Measurements from ENCODE around the gene GRIK4.

GRIK4 gene

DNA sequence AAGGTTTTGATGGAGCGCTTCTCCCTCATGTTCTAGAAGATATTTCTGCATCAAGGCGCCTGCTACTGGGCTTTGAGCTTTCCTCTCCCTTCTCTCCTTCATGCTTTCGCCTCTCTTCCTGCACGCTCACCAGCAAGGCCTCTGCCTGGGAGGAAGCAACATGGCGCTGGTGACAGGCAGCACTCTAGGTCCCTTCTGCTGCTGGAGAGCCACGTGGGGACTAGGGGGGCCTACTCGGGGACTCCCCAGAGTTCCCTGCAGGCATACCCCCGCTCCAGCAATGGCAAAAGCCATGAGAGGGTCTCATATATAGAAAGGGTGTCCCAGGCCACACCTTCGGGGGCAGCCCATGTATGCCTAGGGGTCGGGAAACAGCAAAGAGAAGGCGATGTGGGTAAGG lies 49.7 kb downstream of the GRIK4 start:
- H3K9me3 ChIP-seq (ENCODE audit: control insufficient read depth, low read length): no peaks in the 10 kb centered on the region
- H3K27ac ChIP-seq (ENCODE audit: insufficient read depth, low read depth, low read length, poor library complexity, severe bottlenecking): no peak overlapping the region
- peaks cover 10% of the 10 kb centered on the region for H3K4me1 ChIP-seq (ENCODE audit: control insufficient read depth, insufficient read depth, low read length)
- H3K4me3 ChIP-seq (ENCODE audit: insufficient read depth, low read depth, low read length): no peak overlapping the region
- H3K27me3 ChIP-seq (ENCODE audit: control insufficient read depth, insufficient read depth, low read length, poor library complexity, severe bottlenecking): peaks cover 45% of the 10 kb centered on the region
- 90 to 92% methylated on average over 11 of the region's 11 CpGs for WGBS, 2 experiments
- H3K36me3 ChIP-seq (ENCODE audit: control insufficient read depth, insufficient read depth, low read length): no peaks in the 10 kb centered on the region

DNA sequence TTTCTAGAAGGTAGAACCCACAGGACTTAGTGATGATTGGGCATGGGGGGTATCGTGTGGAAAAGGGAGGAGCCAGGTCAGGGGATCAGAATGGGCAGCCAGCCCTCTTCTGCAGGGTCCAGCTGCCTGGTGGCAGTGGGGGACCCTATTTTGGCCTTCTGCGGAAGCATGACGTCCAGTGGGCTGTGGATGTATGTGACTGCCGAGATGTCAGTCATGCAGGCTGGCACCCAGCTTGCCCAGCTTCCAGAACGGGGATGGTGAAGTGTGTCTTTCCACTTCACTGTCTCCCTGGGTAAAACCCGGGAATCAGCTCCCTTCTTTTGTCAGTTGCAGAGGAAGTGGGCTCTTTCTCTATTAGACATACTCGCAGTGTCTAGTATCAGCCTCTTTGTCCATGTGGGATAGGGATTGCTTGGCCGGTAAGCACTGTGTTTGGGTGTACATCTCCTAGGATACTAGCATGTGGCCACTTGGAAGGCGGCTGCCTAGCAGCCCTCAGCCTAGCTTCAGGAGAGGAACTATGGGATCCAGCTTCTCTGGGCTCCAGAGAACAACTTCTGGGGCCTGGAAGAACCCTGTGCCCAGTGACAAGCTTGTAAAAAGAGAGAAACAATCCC lies 51.4 kb downstream of the GRIK4 start:
- Histone ChIP-seq H3K27ac (ENCODE audit: insufficient read depth, low read depth, low read length, poor library complexity, severe bottlenecking) (no peak overlapping the region), H3K4me1 (ENCODE audit: control insufficient read depth, insufficient read depth, low read length) (peaks cover 10% of the 10 kb centered on the region), H3K27me3 (ENCODE audit: control insufficient read depth, insufficient read depth, low read length, poor library complexity, severe bottlenecking) (peaks cover 50% of the 10 kb centered on the region), H3K36me3 (ENCODE audit: control insufficient read depth, insufficient read depth, low read length) (no peaks in the 10 kb centered on the region), H3K9me3 (ENCODE audit: control insufficient read depth, low read length) (no peaks in the 10 kb centered on the region), H3K4me3 (ENCODE audit: insufficient read depth, low read depth, low read length) (no peak overlapping the region)
- 89 to 91% methylated on average over 9 of the region's 9 CpGs for WGBS, 2 experiments

DNA sequence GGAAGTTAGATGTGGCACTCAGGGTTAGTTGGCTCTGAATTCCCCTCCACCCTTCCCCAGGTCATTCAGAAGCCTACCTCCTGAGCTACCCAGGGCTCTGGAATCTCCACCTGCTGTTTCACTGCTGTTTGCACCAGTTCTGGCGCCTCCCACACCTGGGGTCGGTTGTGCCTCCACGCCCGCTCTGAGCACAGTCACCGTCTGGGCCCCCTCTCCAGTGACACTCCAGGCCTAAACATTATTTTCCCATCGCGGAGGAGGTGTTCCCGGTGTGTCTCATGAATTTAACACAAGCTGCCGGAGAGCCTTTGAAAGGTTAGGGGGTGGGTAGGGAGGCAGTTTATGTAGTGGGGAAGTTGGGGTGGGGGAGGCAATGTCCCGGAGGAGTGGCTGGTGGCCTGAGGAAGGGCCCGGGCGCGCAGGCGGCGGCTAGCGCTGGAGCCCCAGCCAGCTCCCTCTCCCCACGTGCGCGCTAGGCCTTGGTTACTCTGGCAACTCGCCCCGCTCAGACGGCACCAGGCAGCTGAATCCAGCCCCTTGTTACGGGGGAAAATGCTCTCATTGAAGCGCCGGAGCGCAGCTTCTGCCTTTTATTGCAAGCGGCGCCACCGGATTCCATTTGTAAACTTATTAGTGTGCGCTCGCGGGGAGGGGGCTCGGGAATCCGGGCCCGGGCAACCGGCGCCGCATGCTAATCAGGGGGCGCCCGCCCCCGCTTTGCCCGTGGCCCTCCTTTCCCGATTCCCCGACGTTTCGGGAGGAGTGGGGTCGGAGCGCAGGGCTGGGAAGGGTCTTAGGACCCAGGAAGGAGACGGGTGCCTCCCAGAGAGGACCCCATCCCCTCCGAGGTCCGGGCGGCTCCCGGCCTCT lies 52.4 kb downstream of the GRIK4 start:
- Histone ChIP-seq H3K9me3 (ENCODE audit: control insufficient read depth, low read length) (no peaks in the 10 kb centered on the region), H3K4me3 (ENCODE audit: insufficient read depth, low read depth, low read length) (peak overlapping the region; percentile 25), H3K36me3 (ENCODE audit: control insufficient read depth, insufficient read depth, low read length) (no peaks in the 10 kb centered on the region), H3K27ac (ENCODE audit: insufficient read depth, low read depth, low read length, poor library complexity, severe bottlenecking) (no peak overlapping the region), H3K4me1 (ENCODE audit: control insufficient read depth, insufficient read depth, low read length) (peaks cover 10% of the 10 kb centered on the region), H3K27me3 (ENCODE audit: control insufficient read depth, insufficient read depth, low read length, poor library complexity, severe bottlenecking) (peaks cover 50% of the 10 kb centered on the region)
- whole genome bisulfite sequencing, 2 experiments: 3 to 4% methylated on average over 53 of the region's 53 CpGs

DNA sequence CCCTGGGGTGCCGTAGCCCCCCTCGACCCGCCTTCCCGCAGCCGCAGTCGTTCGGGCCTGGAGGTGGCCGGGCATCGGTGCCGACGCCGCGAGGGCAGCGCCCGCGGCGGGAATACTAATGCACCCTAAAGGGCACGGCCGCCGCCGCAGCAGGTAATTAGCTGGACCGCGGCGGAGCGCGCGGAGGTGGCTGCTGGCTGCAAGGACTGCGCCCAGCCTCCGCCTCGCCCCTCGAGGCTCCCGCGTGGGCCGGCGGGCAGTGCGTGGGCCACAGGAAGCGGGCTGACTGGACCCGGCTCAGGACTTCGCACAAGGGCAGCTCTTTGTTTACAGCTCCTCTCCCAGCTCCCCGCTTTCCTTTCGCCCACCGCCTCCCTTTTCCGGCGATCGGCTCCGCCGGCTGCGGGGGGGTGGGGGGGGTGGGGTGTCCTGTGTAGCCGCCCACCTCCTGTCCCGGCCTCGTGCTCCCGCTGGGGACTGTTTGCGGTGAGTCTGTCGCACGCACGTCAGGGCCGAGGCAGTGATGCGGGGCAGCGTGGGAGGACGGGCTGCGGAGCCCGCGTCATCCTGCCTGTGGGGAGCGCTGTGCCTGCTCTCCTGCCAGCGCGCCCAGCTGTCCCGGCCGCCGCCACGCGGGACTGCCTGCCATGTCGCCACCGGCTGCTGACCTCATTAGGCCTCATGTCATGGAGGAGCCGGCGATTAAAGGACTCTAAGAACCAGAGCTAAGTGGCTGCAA lies 53.2 kb downstream of the GRIK4 start:
- Histone ChIP-seq H3K27me3 (ENCODE audit: control insufficient read depth, insufficient read depth, low read length, poor library complexity, severe bottlenecking) (peaks cover 50% of the 10 kb centered on the region), H3K4me1 (ENCODE audit: control insufficient read depth, insufficient read depth, low read length) (peaks cover 10% of the 10 kb centered on the region), H3K27ac (ENCODE audit: insufficient read depth, low read depth, low read length, poor library complexity, severe bottlenecking) (no peak overlapping the region), H3K36me3 (ENCODE audit: control insufficient read depth, insufficient read depth, low read length) (no peaks in the 10 kb centered on the region), H3K9me3 (ENCODE audit: control insufficient read depth, low read length) (no peaks in the 10 kb centered on the region), H3K4me3 (ENCODE audit: insufficient read depth, low read depth, low read length) (peak overlapping the region; percentile 25)
- 1% methylated on average over 67 to 75 of the region's 75 CpGs for WGBS, 2 experiments

DNA sequence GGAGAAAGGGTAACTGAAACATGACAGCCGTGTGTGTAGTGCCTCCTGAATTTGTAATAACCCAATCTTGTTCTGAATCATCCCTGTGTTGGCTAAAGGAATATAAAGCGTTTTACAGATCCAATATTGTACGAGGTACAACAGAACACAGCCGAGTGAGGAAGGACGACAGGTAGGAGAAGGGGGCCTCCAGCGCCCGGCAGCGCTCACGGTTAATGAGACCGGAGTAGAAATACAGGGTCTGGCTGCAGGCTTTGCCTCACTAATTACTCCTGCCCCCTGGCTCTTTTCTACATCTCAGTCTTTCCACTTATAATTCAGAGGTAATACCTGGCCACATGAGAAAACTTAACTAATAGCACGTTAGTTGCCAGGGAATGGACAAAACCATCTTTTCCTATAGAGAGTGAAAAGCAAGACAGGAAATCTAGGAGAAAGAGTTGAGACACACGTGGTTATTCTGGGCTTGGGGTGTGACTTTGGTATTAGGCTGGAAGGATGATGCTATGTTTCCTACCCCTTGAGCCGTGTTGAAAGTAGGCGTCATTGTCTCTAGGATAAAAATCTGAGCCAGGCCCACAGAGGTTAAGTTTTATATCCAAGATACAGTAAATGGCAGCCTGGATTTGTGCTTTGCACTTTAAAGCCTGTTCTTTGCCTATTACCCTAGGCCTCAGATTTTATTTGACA lies 54.1 kb downstream of the GRIK4 start:
- WGBS, 2 experiments: 65 to 68% methylated on average over 14 of the region's 14 CpGs
- no peaks in the 10 kb centered on the region for H3K36me3 ChIP-seq (ENCODE audit: control insufficient read depth, insufficient read depth, low read length)
- H3K4me3 ChIP-seq (ENCODE audit: insufficient read depth, low read depth, low read length): peak overlapping the region; percentile 25
- peaks cover 50% of the 10 kb centered on the region for H3K27me3 ChIP-seq (ENCODE audit: control insufficient read depth, insufficient read depth, low read length, poor library complexity, severe bottlenecking)
- H3K9me3 ChIP-seq (ENCODE audit: control insufficient read depth, low read length): no peaks in the 10 kb centered on the region
- peaks cover 10% of the 10 kb centered on the region for H3K4me1 ChIP-seq (ENCODE audit: control insufficient read depth, insufficient read depth, low read length)
- H3K27ac ChIP-seq (ENCODE audit: insufficient read depth, low read depth, low read length, poor library complexity, severe bottlenecking): no peak overlapping the region

DNA sequence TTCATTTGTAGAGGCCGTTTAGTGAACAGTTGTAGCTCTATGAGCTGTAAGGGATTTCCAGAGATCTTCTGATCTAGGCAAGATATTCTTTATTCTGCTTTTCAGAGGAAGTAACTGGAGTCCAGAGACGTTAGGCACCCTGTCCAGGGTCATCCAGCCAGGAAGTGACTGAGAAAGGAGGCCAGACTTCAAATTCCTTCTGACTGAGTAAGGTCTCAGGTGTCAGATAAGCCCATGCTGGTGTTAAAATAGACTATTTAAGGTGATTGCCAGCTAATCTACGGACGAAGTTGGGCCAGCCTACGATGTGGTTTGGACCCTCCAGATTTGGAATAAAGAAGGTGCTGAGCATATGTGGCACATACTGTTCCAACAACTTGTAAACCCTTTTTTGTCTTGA lies 54.6 kb downstream of the GRIK4 start:
- Histone ChIP-seq H3K4me3 (ENCODE audit: insufficient read depth, low read depth, low read length) (no peak overlapping the region), H3K27me3 (ENCODE audit: control insufficient read depth, insufficient read depth, low read length, poor library complexity, severe bottlenecking) (peaks cover 50% of the 10 kb centered on the region), H3K9me3 (ENCODE audit: control insufficient read depth, low read length) (no peaks in the 10 kb centered on the region), H3K4me1 (ENCODE audit: control insufficient read depth, insufficient read depth, low read length) (peaks cover 10% of the 10 kb centered on the region), H3K36me3 (ENCODE audit: control insufficient read depth, insufficient read depth, low read length) (no peaks in the 10 kb centered on the region), H3K27ac (ENCODE audit: insufficient read depth, low read depth, low read length, poor library complexity, severe bottlenecking) (no peak overlapping the region)
- WGBS, 2 experiments: 78 to 84% methylated on average over 5 of the region's 5 CpGs

DNA sequence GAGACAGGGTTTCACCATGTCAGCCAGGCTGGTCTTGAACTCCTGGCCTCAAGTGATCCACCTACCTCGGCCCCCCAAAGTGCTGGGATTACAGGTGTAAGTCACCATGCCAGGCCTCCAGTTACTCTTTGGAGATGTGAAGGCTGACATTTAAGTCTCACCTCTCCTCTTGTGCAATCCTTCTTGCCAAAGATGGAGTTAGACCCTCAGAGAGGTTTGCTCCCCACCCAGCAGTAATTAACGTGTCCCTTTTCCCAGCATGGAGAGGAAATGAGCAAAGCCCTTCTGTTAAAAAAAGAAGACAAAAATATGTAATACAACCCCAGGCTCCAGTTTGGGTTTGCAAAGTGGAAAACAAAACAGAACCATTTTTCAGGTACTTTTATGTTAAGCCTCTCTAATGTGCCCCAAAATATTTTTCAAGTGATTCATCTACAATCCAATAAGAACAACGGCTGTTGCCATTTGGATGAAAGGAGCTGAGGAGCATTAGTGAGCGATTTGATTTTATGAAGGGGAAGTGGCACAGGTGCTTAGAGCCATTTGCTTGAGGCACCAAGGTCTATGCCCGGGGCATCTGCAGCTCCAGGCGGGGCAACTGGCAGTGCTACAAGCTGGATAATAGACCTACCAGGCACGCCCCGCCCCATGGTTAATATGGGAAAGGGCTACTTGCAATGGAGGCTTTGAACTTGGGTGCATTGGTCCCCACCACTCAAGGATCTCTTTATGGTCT lies 57.2 kb downstream of the GRIK4 start:
- H3K4me3 ChIP-seq (ENCODE audit: insufficient read depth, low read depth, low read length): no peak overlapping the region
- WGBS, 2 experiments: 87 to 89% methylated on average over 8 of the region's 8 CpGs
- H3K27ac ChIP-seq (ENCODE audit: insufficient read depth, low read depth, low read length, poor library complexity, severe bottlenecking): no peak overlapping the region
- peaks cover 10% of the 10 kb centered on the region for H3K4me1 ChIP-seq (ENCODE audit: control insufficient read depth, insufficient read depth, low read length)
- H3K9me3 ChIP-seq (ENCODE audit: control insufficient read depth, low read length): no peaks in the 10 kb centered on the region
- peaks cover 30% of the 10 kb centered on the region for H3K27me3 ChIP-seq (ENCODE audit: control insufficient read depth, insufficient read depth, low read length, poor library complexity, severe bottlenecking)
- H3K36me3 ChIP-seq (ENCODE audit: control insufficient read depth, insufficient read depth, low read length): no peaks in the 10 kb centered on the region

DNA sequence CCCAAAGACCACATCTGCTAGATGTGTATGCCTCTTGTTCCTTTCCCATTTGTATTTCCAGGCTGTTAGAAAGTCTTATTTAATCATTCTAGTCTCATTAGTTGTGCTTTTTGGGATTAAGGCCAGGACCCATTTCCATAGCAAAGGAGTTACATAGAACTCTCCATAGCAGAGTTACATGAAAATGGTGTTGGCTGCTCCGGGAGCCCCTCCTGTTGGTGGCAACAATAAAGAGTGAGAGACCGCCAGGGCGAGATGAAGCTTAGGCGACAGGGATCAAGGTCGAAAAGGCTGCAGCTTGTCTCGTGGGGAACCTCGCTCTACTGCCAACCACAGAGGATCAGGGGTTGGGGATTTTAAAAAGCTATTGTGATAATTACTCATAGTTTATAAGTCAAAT lies 58.3 kb downstream of the GRIK4 start:
- Histone ChIP-seq H3K4me1 (ENCODE audit: control insufficient read depth, insufficient read depth, low read length) (peaks cover 10% of the 10 kb centered on the region), H3K9me3 (ENCODE audit: control insufficient read depth, low read length) (no peaks in the 10 kb centered on the region), H3K36me3 (ENCODE audit: control insufficient read depth, insufficient read depth, low read length) (no peaks in the 10 kb centered on the region), H3K27ac (ENCODE audit: insufficient read depth, low read depth, low read length, poor library complexity, severe bottlenecking) (no peak overlapping the region), H3K27me3 (ENCODE audit: control insufficient read depth, insufficient read depth, low read length, poor library complexity, severe bottlenecking) (peaks cover 19% of the 10 kb centered on the region), H3K4me3 (ENCODE audit: insufficient read depth, low read depth, low read length) (no peak overlapping the region)
- 30 to 40% methylated on average over 7 of the region's 7 CpGs for WGBS, 2 experiments

DNA sequence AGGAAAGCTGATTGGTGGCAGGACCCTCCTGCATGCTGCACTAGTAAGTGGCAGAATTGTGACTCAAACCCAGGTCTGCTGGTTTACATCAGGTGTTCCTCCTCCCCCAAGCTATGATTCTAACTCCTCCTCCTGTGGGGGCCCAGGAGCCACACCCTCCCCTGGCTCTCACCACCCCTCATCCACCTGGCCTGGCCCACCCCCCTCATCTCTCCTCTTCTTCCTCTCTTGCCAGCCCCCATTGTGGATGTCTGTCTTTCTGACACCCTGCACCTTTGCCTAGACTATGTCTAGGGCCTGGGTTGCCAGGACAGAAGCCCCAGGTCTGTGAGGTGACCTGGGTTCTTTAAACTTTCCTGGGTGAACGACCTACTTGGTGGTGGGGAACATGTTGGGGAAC lies 59.9 kb downstream of the GRIK4 start:
- Histone ChIP-seq H3K27me3 (ENCODE audit: control insufficient read depth, insufficient read depth, low read length, poor library complexity, severe bottlenecking) (peaks cover 3% of the 10 kb centered on the region), H3K36me3 (ENCODE audit: control insufficient read depth, insufficient read depth, low read length) (no peaks in the 10 kb centered on the region), H3K4me3 (ENCODE audit: insufficient read depth, low read depth, low read length) (no peak overlapping the region), H3K4me1 (ENCODE audit: control insufficient read depth, insufficient read depth, low read length) (no peaks in the 10 kb centered on the region), H3K9me3 (ENCODE audit: control insufficient read depth, low read length) (no peaks in the 10 kb centered on the region), H3K27ac (ENCODE audit: insufficient read depth, low read depth, low read length, poor library complexity, severe bottlenecking) (no peak overlapping the region)
- WGBS, 2 experiments: 79 to 89% methylated on average over 1 of the region's 1 CpG
